Upper lobe of right lung (tissue), 1 donor: ENCODE results near the gene MRPL27. TPM values are rescaled to one million over a fixed set of nuclear protein-coding genes. Genes with fewer than 3 reads are reported as not detected.

ENCODE experiments used
- ATAC-seq: fragments of 200-7000 bp; cut with Tn5 transposase; one replicate; pipeline ENCODE4 v1.9.1; 2020; ENCODE audit warnings: mild to moderate bottlenecking, moderate library complexity
- DNase-seq: peaks from one replicate; pipeline ENCODE4 v3.0.0-alpha.2; 2020
- H3K27ac ChIP-seq: fragments of 200-600 bp; one replicate; pipeline ENCODE4 v1.8.0; 2022
- H3K27me3 ChIP-seq: fragments of 200-600 bp; one replicate; pipeline ENCODE4 v1.8.0; 2022; ENCODE audit warnings: mild to moderate bottlenecking
- H3K36me3 ChIP-seq: fragments of 200-600 bp; one replicate; pipeline ENCODE4 v1.8.0; 2022
- H3K4me1 ChIP-seq: fragments of 200-600 bp; one replicate; pipeline ENCODE4 v1.8.0; 2022
- H3K4me3 ChIP-seq: fragments of 200-600 bp; one replicate; pipeline ENCODE4 v1.8.0; 2022; ENCODE audit warnings: mild to moderate bottlenecking
- H3K9me3 ChIP-seq: fragments of 200-600 bp; one replicate; pipeline ENCODE4 v1.8.0; 2022
- intact Hi-C: fragments of 100-400 bp; cut with DNase I; formaldehyde crosslinking; loops from one replicate; pipeline ENCODE4 v1.11.0; 2022
- total RNA-seq: library from RNA; stranded (reverse); fragmentation: NEBNext Ultra II Directional; extraction: Animal tissue kit (Norgen Biotek cat#: 25700); gene quantifications from one replicate; pipeline ENCODE4 v1.2.1, GENCODE V29; 2021
- TF ChIP-seq, protein P1 (sequence below): fragments of 200-600 bp; IDR thresholded peaks from one replicate; pipeline ENCODE4 v1.8.0; 2022; ENCODE audit warnings: antibody characterized with exemption
- donor health status: DM: no; HTN: yes; CAD: no; lungs with severe emphysema.

MRPL27 gene
- total RNA-seq, 1 donor from 2014 or later = 47.1 TPM

- Histone ChIP-seq H3K27ac (no peak overlapping the region), H3K9me3 (no peaks in the 10 kb centered on the region), H3K4me1 (peaks cover 7% of the 10 kb centered on the region), H3K27me3 (no peaks in the 10 kb centered on the region), H3K4me3 (no peak overlapping the region), H3K36me3 (peaks cover 32% of the 10 kb centered on the region)
- peak; percentile 86 for ATAC-seq
- intact Hi-C loops = no loop called here
- DNase-seq = no peak
- TF ChIP-seq, protein P1, sequence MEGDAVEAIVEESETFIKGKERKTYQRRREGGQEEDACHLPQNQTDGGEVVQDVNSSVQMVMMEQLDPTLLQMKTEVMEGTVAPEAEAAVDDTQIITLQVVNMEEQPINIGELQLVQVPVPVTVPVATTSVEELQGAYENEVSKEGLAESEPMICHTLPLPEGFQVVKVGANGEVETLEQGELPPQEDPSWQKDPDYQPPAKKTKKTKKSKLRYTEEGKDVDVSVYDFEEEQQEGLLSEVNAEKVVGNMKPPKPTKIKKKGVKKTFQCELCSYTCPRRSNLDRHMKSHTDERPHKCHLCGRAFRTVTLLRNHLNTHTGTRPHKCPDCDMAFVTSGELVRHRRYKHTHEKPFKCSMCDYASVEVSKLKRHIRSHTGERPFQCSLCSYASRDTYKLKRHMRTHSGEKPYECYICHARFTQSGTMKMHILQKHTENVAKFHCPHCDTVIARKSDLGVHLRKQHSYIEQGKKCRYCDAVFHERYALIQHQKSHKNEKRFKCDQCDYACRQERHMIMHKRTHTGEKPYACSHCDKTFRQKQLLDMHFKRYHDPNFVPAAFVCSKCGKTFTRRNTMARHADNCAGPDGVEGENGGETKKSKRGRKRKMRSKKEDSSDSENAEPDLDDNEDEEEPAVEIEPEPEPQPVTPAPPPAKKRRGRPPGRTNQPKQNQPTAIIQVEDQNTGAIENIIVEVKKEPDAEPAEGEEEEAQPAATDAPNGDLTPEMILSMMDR = peak; percentile 75
These were observed 11.2 kb downstream of the MRPL27 start for GRCh38 chr17:50361561-50362480.

DNA sequence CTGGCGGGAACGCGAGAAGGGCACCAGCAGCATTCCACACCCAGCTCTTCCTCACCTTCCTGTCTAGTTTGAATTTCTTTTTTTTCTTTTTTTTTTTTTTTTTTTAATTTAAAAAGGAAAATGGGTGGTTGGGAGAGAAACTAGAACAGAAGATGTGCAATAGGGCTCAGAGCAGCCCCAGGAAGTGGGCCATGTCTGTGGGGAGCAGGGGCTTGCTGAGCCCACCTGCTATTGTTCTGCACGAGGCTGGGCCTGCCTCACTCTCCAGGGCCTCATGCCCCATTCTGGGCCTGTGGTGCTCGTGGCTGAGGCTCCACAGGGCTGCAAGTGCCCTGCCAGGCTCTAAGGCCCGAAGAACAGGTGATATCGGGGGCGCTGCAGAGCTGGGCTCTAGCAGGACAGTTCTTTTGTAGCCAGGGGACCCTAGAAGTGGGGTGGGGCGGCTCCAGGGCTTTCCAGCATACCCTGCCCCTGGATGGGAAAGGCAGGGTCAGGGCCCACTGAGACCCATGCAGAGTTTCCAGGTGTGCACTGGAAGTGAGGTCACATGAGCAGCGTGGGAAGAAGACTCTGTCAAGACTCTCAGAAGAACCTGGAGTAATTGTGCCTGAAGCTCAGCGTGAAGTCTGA lies 12.4 kb downstream of the MRPL27 start:
- ATAC-seq (no peak), DNase-seq (no peak)
- Histone ChIP-seq H3K36me3 (peaks cover 36% of the 10 kb centered on the region), H3K27ac (no peak overlapping the region), H3K9me3 (no peaks in the 10 kb centered on the region), H3K4me1 (peaks cover 7% of the 10 kb centered on the region), H3K4me3 (no peak overlapping the region), H3K27me3 (no peaks in the 10 kb centered on the region)
- intact Hi-C loops = no loop called here
- TF ChIP-seq, protein P1 = no peak

GRCh38 chr17:50359998-50360461 lies 13.0 kb downstream of the MRPL27 start:
- H3K9me3 ChIP-seq = no peaks in the 10 kb centered on the region
- H3K4me3 ChIP-seq = no peak overlapping the region
- TF ChIP-seq, protein P1 = no peak
- no peak for ATAC-seq
- no peak for DNase-seq
- peaks cover 7% of the 10 kb centered on the region for H3K4me1 ChIP-seq
- H3K27me3 ChIP-seq = no peaks in the 10 kb centered on the region
- H3K36me3 ChIP-seq = peaks cover 41% of the 10 kb centered on the region
- intact Hi-C loops = no loop called here
- H3K27ac ChIP-seq = no peak overlapping the region

GRCh38 chr17:50359005-50359699 lies 13.8 kb downstream of the MRPL27 start:
- intact Hi-C loops = no loop called here
- no peaks in the 10 kb centered on the region for H3K9me3 ChIP-seq
- H3K36me3 ChIP-seq = peaks cover 41% of the 10 kb centered on the region
- TF ChIP-seq, protein P1 = no peak
- no peaks in the 10 kb centered on the region for H3K27me3 ChIP-seq
- no peak overlapping the region for H3K4me3 ChIP-seq
- ATAC-seq = no peak
- peaks cover 7% of the 10 kb centered on the region for H3K4me1 ChIP-seq
- no peak overlapping the region for H3K27ac ChIP-seq
- no peak for DNase-seq

DNA sequence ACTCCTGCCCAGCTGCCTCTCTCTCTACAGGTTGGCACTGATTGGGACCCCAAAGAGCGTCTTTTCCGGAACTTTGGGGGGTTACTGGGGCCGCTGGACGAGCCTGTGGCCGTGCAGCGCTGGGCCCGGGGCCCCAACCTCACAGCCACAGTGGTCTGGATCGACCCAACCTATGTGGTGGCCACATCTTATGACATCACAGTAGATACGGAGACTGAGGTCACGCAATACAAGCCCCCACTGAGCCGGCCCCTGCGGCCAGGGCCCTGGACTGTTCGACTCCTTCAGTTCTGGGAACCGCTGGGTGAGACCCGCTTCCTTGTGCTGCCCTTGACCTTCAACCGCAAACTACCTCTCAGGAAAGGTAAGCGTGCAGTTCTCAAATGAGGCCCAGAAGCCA lies 14.8 kb downstream of the MRPL27 start:
- no peak for ATAC-seq
- no peak overlapping the region for H3K27ac ChIP-seq
- TF ChIP-seq, protein P1 = no peak
- DNase-seq = no peak
- H3K9me3 ChIP-seq = no peaks in the 10 kb centered on the region
- intact Hi-C loops = no loop called here
- H3K27me3 ChIP-seq = no peaks in the 10 kb centered on the region
- peaks cover 41% of the 10 kb centered on the region for H3K36me3 ChIP-seq
- no peak overlapping the region for H3K4me3 ChIP-seq
- peaks cover 7% of the 10 kb centered on the region for H3K4me1 ChIP-seq
